IMR-90 (cell line): Measurements from ENCODE around the gene APOA4. TPM values are rescaled to one million over a fixed set of nuclear protein-coding genes. Genes with fewer than 3 reads are reported as not detected.

Source experiments
- ATAC-seq: fragments of 200-7000 bp; cut with Tn5 transposase; 2 replicates; pipeline ENCODE4 v1.9.1; 2020; ENCODE audit warnings: low read depth, mild to moderate bottlenecking, moderate library complexity
- BruUV-seq: library from RNA; stranded (reverse); fragments of 400-500 nt; replicated peaks from 2 replicates; lab custom pipeline; 2021; lab: Mats Ljungman, UMichigan
- CTCF ChIA-PET: fragments of 300-600 bp; formaldehyde crosslinking; extraction: SDS; loops from one replicate; lab custom pipeline; 2021; ENCODE audit warnings: antibody characterized with exemption; lab: Yijun Ruan, JAX
- POLR2A ChIA-PET: fragments of 300-600 bp; sonication (Branson Sonifier 250); formaldehyde crosslinking; loops from one replicate; lab custom pipeline; 2022; ENCODE audit warnings: antibody characterized with exemption; ENCODE audit not compliant: unreplicated experiment; lab: Charles Lee
- DNase-seq: peaks from one replicate; pipeline ENCODE4 v3.0.0; 2013
- H2AFZ ChIP-seq: replicated peaks from 2 replicates; pipeline ENCODE3; 2013; ENCODE audit warnings: low read length, mild to moderate bottlenecking; ENCODE audit not compliant: poor library complexity
- H2AK5ac ChIP-seq: 2 replicates; pipeline ENCODE4 v1.6.1; 2013; ENCODE audit warnings: low read depth, low read length, inconsistent platforms
- H2AK9ac ChIP-seq: replicated peaks from 2 replicates; pipeline ENCODE3; 2013; ENCODE audit warnings: mild to moderate bottlenecking, low read depth, low read length, moderate library complexity; ENCODE audit not compliant: poor library complexity
- H2BK120ac ChIP-seq: 2 replicates; pipeline ENCODE4 v1.6.1; 2013; ENCODE audit warnings: low read depth, low read length, inconsistent platforms
- H2BK15ac ChIP-seq: 3 replicates; pipeline ENCODE4 v1.6.1; 2013; ENCODE audit warnings: low read depth, low read length, inconsistent platforms
- H2BK20ac ChIP-seq: 2 replicates; pipeline ENCODE4 v1.6.1; 2013; ENCODE audit warnings: low read depth, mild to moderate bottlenecking, inconsistent platforms, low read length, moderate library complexity
- H2BK5ac ChIP-seq: 2 replicates; pipeline ENCODE4 v1.6.1; 2013; ENCODE audit warnings: mild to moderate bottlenecking, low read depth, low read length, inconsistent platforms; ENCODE audit not compliant: poor library complexity, severe bottlenecking
- H3K14ac ChIP-seq: replicated peaks from 2 replicates; pipeline ENCODE4 v1.6.1; 2013; ENCODE audit warnings: low read depth, low read length, inconsistent platforms
- H3K18ac ChIP-seq: 2 replicates; pipeline ENCODE4 v1.6.1; 2013; ENCODE audit warnings: low read depth, low read length, control low read depth
- H3K23ac ChIP-seq: 2 replicates; pipeline ENCODE4 v1.6.1; 2013; ENCODE audit warnings: low read depth, low read length, inconsistent platforms
- H3K27ac ChIP-seq: 2 replicates; pipeline ENCODE4 v1.5.1; 2013; ENCODE audit warnings: mild to moderate bottlenecking, control low read depth, low read length; ENCODE audit not compliant: insufficient read depth
- H3K27me3 ChIP-seq: 2 replicates; pipeline ENCODE4 v1.6.1; 2013; ENCODE audit warnings: low read length; ENCODE audit not compliant: control insufficient read depth, insufficient read depth
- H3K36me3 ChIP-seq: 2 replicates; pipeline ENCODE4 v1.6.1; 2013; ENCODE audit warnings: low read length, mixed read lengths; ENCODE audit not compliant: control insufficient read depth, insufficient read depth
- H3K4ac ChIP-seq: 2 replicates; pipeline ENCODE4 v1.6.1; 2013; ENCODE audit warnings: low read depth, low read length, inconsistent platforms
- H3K4me1 ChIP-seq: 2 replicates; pipeline ENCODE4 v1.6.1; 2013; ENCODE audit warnings: low read length, mixed read lengths; ENCODE audit not compliant: control insufficient read depth, insufficient read depth
- H3K4me2 ChIP-seq: 2 replicates; pipeline ENCODE4 v1.6.1; 2013; ENCODE audit warnings: low read depth, mild to moderate bottlenecking, control low read depth, low read length, moderate library complexity
- H3K4me3 ChIP-seq: 2 replicates; pipeline ENCODE4 v1.5.1; 2013; ENCODE audit warnings: low read depth, mild to moderate bottlenecking, control low read depth, low read length, moderate library complexity; ENCODE audit not compliant: insufficient read depth
- H3K56ac ChIP-seq: 2 replicates; pipeline ENCODE4 v1.6.1; 2013; ENCODE audit warnings: low read length, inconsistent platforms; ENCODE audit not compliant: insufficient read depth; ENCODE audit errors: extremely low read depth
- H3K79me1 ChIP-seq, 2 experiments: 2 replicates each; pipeline ENCODE4 v1.6.1; 2013; ENCODE audit warnings: low read length in 2 of 2, inconsistent platforms in 1 of 2, low read depth in 1 of 2
- H3K9ac ChIP-seq: 2 replicates; pipeline ENCODE4 v1.6.1; 2013; ENCODE audit warnings: low read depth, low read length, control low read depth
- H3K9me1 ChIP-seq: 2 replicates; pipeline ENCODE4 v1.6.1; 2013; ENCODE audit warnings: low read length, inconsistent platforms; ENCODE audit not compliant: insufficient read depth
- H3K9me3 ChIP-seq: 2 replicates; pipeline ENCODE4 v1.6.1; 2013; ENCODE audit warnings: low read length; ENCODE audit not compliant: control insufficient read depth, insufficient read depth
- H4K20me1 ChIP-seq: 2 replicates; pipeline ENCODE4 v1.6.1; 2013; ENCODE audit warnings: low read length, inconsistent platforms; ENCODE audit not compliant: insufficient read depth
- H4K5ac ChIP-seq: 2 replicates; pipeline ENCODE4 v1.6.1; 2013; ENCODE audit warnings: mild to moderate bottlenecking, low read depth, low read length, control low read depth
- H4K8ac ChIP-seq, 2 experiments: 2 replicates each; pipeline ENCODE4 v1.6.1; 2013; ENCODE audit warnings: low read depth in 2 of 2, low read length in 2 of 2, control low read depth in 1 of 2, inconsistent platforms in 1 of 2
- H4K91ac ChIP-seq: 2 replicates; pipeline ENCODE4 v1.6.1; 2013; ENCODE audit warnings: low read depth, low read length, inconsistent platforms; ENCODE audit not compliant: insufficient read depth
- BHLHE40 ChIP-seq: fragments of 150-350 bp; IDR thresholded peaks from 2 replicates; pipeline ENCODE4 v1.6.1; 2016; ENCODE audit warnings: mild to moderate bottlenecking, low read depth, low read length
- CEBPB ChIP-seq: IDR thresholded peaks from 2 replicates; pipeline ENCODE4 v1.6.1; 2012; ENCODE audit warnings: low read depth, low read length, improper control_type of control experiment
- CHD1 ChIP-seq: IDR thresholded peaks from 2 replicates; pipeline ENCODE4 v1.6.1; 2012; ENCODE audit warnings: low read depth, low read length, improper control_type of control experiment
- FOS ChIP-seq: fragments of 150-350 bp; IDR thresholded peaks from 2 replicates; pipeline ENCODE4 v1.6.1; 2016; ENCODE audit warnings: low read depth, low read length
- MAFK ChIP-seq: IDR thresholded peaks from 2 replicates; pipeline ENCODE4 v1.6.1; 2012; ENCODE audit warnings: low read depth, low read length, improper control_type of control experiment
- MAZ ChIP-seq: IDR thresholded peaks from 2 replicates; pipeline ENCODE4 v1.6.1; 2012; ENCODE audit warnings: low read depth, mild to moderate bottlenecking, low read length, improper control_type of control experiment, moderate library complexity, borderline replicate concordance
- MXI1 ChIP-seq: IDR thresholded peaks from 2 replicates; pipeline ENCODE4 v1.6.1; 2012; ENCODE audit warnings: low read depth, mild to moderate bottlenecking, low read length, moderate library complexity, borderline replicate concordance
- NFE2L2 ChIP-seq: fragments of 150-350 bp; IDR thresholded peaks from 2 replicates; pipeline ENCODE4 v1.6.1; 2016; ENCODE audit warnings: low read depth, mild to moderate bottlenecking, low read length
- POLR2A ChIP-seq: IDR thresholded peaks from 2 replicates; pipeline ENCODE4 v1.6.1; 2012; ENCODE audit warnings: mild to moderate bottlenecking, low read depth, low read length
- RAD21 ChIP-seq: IDR thresholded peaks from 2 replicates; pipeline ENCODE4 v1.6.1; 2012; ENCODE audit warnings: low read length, improper control_type of control experiment
- RCOR1 ChIP-seq: IDR thresholded peaks from 2 replicates; pipeline ENCODE4 v1.6.1; 2012; ENCODE audit warnings: mild to moderate bottlenecking, low read length, improper control_type of control experiment; ENCODE audit not compliant: insufficient replicate concordance
- RFX5 ChIP-seq: IDR thresholded peaks from 2 replicates; pipeline ENCODE4 v1.8.0; 2012; ENCODE audit warnings: low read depth, mild to moderate bottlenecking, low read length, moderate library complexity
- WGBS, 2 experiments: methylation state at CpG; one replicate each; pipeline versions ENCODE4 v1.1.5 to v1.1.7; 2013; ENCODE audit warnings: missing lambda C conversion rate in 2 of 2; ENCODE audit not compliant: insufficient read length in 1 of 2; ENCODE audit errors: extremely low coverage in 2 of 2; 5-methylcytosine and 5-hydroxymethylcytosine counted together
- dilution Hi-C: fragments of 300-500 bp; cut with HindIII; formaldehyde crosslinking; loops from one replicate; pipeline ENCODE4 v1.14.3; 2018; ENCODE audit warnings: low sequenced_read_pairs; ENCODE audit not compliant: unreplicated experiment
- in situ Hi-C: fragments of 300-500 bp; cut with MboI; formaldehyde crosslinking; loops from 3 replicates; pipeline ENCODE4 v1.14.3; 2019; ENCODE audit warnings: low sequenced_read_pairs, inconsistent platforms, mixed read lengths
- intact Hi-C: fragments of 100-400 bp; cut with micrococcal nuclease; formaldehyde crosslinking; loops from 2 replicates; pipeline ENCODE4 v1.10.0; 2022
- polyA plus RNA-seq, 3 experiments: library from polyadenylated mRNA; depleted of rRNA; stranded (reverse); fragments of >200 nt; gene quantifications; 2 replicates each; pipeline ENCODE4 v1.2.3, GENCODE V29; 2012; ENCODE audit warnings: low replicate concordance in 1 of 3
- total RNA-seq: library from RNA; depleted of rRNA; stranded (reverse); fragments of >200 nt; gene quantifications from 2 replicates; pipeline ENCODE4 v1.2.3, GENCODE V29; 2012
- TF ChIP-seq, protein P1 (sequence below): conservative IDR thresholded peaks from 2 replicates; pipeline ENCODE4 v1.5.1; 2012; ENCODE audit warnings: mild to moderate bottlenecking, low read depth, low read length, improper control_type of control experiment
- TF ChIP-seq, protein P2 (sequence below): fragments of 150-350 bp; IDR thresholded peaks from 2 replicates; pipeline ENCODE4 v1.6.1; 2017; ENCODE audit warnings: mild to moderate bottlenecking, antibody characterized with exemption, low read length, low read depth
- TF ChIP-seq, protein P3 (sequence below): fragments of 150-350 bp; IDR thresholded peaks from 2 replicates; pipeline ENCODE4 v1.6.1; 2016; ENCODE audit warnings: low read depth, mild to moderate bottlenecking, low read length, moderate library complexity, borderline replicate concordance

Gene APOA4
- total and polyA plus RNA-seq, 2 of the 4 experiments (the other 2 are of a cell fraction): not detected

DNA sequence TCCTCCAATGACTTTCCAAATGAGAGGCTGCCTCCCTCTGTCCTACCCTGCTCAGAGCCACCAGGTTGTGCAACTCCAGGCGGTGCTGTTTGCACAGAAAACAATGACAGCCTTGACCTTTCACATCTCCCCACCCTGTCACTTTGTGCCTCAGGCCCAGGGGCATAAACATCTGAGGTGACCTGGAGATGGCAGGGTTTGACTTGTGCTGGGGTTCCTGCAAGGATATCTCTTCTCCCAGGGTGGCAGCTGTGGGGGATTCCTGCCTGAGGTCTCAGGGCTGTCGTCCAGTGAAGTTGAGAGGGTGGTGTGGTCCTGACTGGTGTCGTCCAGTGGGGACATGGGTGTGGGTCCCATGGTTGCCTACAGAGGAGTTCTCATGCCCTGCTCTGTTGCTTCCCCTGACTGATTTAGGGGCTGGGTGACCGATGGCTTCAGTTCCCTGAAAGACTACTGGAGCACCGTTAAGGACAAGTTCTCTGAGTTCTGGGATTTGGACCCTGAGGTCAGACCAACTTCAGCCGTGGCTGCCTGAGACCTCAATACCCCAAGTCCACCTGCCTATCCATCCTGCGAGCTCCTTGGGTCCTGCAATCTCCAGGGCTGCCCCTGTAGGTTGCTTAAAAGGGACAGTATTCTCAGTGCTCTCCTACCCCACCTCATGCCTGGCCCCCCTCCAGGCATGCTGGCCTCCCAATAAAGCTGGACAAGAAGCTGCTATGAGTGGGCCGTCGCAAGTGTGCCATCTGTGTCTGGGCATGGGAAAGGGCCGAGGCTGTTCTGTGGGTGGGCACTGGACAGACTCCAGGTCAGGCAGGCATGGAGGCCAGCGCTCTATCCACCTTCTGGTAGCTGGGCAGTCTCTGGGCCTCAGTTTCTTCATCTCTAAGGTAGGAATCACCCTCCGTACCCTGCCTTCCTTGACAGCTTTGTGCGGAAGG is 9.5 kb upstream of the APOA4 start:
- Histone ChIP-seq H3K36me3 (no peaks in the 10 kb centered on the region), H4K20me1 (no peaks in the 10 kb centered on the region), H3K79me1 (no peaks in the 10 kb centered on the region), H2AK5ac (no peak overlapping the region), H4K5ac (no peak overlapping the region), H2AFZ (peak overlapping the region; percentile 8), H3K4me1 (peaks cover 7% of the 10 kb centered on the region; the same call in 1 of the 2 replicates), H3K14ac (no peak overlapping the region), H4K8ac (no peak overlapping the region), H3K23ac (no peak overlapping the region), H3K27ac (no peak overlapping the region), H3K27me3 (peaks cover 7% of the 10 kb centered on the region; the same call in 1 of the 2 replicates), H3K4me2 (no peak overlapping the region), H3K4me3 (no peak overlapping the region), H3K9ac (no peak overlapping the region), H2BK15ac (no peak overlapping the region), H2BK120ac (no peak overlapping the region), H2AK9ac (no peak overlapping the region), H3K18ac (no peak overlapping the region), H3K56ac (no peak overlapping the region), H4K91ac (no peak overlapping the region), H3K9me3 (no peaks in the 10 kb centered on the region), H3K9me1 (no peaks in the 10 kb centered on the region; the same call in 1 of the 2 replicates), H2BK20ac (no peak overlapping the region), H3K4ac (no peak overlapping the region), H2BK5ac (no peak overlapping the region)
- ChIA-PET POLR2A (no interaction called here), CTCF (no interaction called here)
- ATAC-seq (no peak), DNase-seq (no peak)
- intact Hi-C loops (no loop called here), dilution Hi-C loops (no loop called here), in situ Hi-C loops (no loop called here)
- 97% methylated on average over 5 of the region's 13 CpGs; no CpG with 5 or more reads in 1 of the 2 experiments for WGBS, 2 experiments
- BruUV-seq: no TSS peak
- TF ChIP-seq RCOR1 (no peak), RAD21 (no peak), POLR2A (no peak), NFE2L2 (no peak), BHLHE40 (no peak), FOS (no peak), CHD1 (no peak), MXI1 (no peak), RFX5 (no peak), CEBPB (no peak), MAFK (no peak), MAZ (no peak)
- TF ChIP-seq, protein P1, sequence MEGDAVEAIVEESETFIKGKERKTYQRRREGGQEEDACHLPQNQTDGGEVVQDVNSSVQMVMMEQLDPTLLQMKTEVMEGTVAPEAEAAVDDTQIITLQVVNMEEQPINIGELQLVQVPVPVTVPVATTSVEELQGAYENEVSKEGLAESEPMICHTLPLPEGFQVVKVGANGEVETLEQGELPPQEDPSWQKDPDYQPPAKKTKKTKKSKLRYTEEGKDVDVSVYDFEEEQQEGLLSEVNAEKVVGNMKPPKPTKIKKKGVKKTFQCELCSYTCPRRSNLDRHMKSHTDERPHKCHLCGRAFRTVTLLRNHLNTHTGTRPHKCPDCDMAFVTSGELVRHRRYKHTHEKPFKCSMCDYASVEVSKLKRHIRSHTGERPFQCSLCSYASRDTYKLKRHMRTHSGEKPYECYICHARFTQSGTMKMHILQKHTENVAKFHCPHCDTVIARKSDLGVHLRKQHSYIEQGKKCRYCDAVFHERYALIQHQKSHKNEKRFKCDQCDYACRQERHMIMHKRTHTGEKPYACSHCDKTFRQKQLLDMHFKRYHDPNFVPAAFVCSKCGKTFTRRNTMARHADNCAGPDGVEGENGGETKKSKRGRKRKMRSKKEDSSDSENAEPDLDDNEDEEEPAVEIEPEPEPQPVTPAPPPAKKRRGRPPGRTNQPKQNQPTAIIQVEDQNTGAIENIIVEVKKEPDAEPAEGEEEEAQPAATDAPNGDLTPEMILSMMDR: no peak
- TF ChIP-seq, protein P2, sequence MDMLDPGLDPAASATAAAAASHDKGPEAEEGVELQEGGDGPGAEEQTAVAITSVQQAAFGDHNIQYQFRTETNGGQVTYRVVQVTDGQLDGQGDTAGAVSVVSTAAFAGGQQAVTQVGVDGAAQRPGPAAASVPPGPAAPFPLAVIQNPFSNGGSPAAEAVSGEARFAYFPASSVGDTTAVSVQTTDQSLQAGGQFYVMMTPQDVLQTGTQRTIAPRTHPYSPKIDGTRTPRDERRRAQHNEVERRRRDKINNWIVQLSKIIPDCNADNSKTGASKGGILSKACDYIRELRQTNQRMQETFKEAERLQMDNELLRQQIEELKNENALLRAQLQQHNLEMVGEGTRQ: no peak
- TF ChIP-seq, protein P3, sequence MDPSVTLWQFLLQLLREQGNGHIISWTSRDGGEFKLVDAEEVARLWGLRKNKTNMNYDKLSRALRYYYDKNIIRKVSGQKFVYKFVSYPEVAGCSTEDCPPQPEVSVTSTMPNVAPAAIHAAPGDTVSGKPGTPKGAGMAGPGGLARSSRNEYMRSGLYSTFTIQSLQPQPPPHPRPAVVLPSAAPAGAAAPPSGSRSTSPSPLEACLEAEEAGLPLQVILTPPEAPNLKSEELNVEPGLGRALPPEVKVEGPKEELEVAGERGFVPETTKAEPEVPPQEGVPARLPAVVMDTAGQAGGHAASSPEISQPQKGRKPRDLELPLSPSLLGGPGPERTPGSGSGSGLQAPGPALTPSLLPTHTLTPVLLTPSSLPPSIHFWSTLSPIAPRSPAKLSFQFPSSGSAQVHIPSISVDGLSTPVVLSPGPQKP: no peak
